COLO668 (cell line): ENCODE data around the gene RSPH3.
A peak's percentile ranks its signal among the peaks of the same experiment; 100 is the strongest.
"Not testable (repeated sequence)": the region's sequence is repeated elsewhere in the genome, so short reads cannot be mapped to it uniquely, and the experiment has no call there.

Source experiments
- DNase-seq: peaks from one replicate; lab custom pipeline; 2025; ENCODE audit not compliant: unreplicated experiment; lab: John Stamatoyannopoulos, UW

Gene RSPH3

GRCh38 chr6:158999666-159000403 lies at the start of gene RSPH3:
Gene RSPH3 (minus strand): TSS chr6:159000202. CDS start chr6:158999550, 652 bp downstream.
- DNase-seq = peak; percentile 94

- no peak for DNase-seq
Measured at GRCh38 chr6:159047891-159048685, 48.1 kb upstream of the RSPH3 start.

- DNase-seq = no peak
Measured at GRCh38 chr6:159045801-159046200, 45.8 kb upstream of the RSPH3 start.

- no peak for DNase-seq
Measured at GRCh38 chr6:159044899-159045727, 45.1 kb upstream of the RSPH3 start, which contains the start of gene TAGAP. Gene TAGAP (minus strand): TSS chr6:159044991. CDS start chr6:159044146, 845 bp downstream.

GRCh38 chr6:159043947-159044346 lies 43.9 kb upstream of the RSPH3 start:
- no peak for DNase-seq

- no peak for DNase-seq
Measured at GRCh38 chr6:159043251-159043650, 43.2 kb upstream of the RSPH3 start.

GRCh38 chr6:159042826-159043181 lies 42.8 kb upstream of the RSPH3 start:
- DNase-seq = no peak

- peak; percentile 48 for DNase-seq
Measured at GRCh38 chr6:159042003-159042825, 42.2 kb upstream of the RSPH3 start.

GRCh38 chr6:159041181-159041580 lies 41.2 kb upstream of the RSPH3 start:
- no peak for DNase-seq

- no peak for DNase-seq
Measured at GRCh38 chr6:159039885-159040258, 39.9 kb upstream of the RSPH3 start.

- no peak for DNase-seq
Measured at GRCh38 chr6:159038914-159039884, 39.2 kb upstream of the RSPH3 start.

GRCh38 chr6:159038318-159038717 lies 38.3 kb upstream of the RSPH3 start:
- DNase-seq = not testable (repeated sequence)

- no peak for DNase-seq
Measured at GRCh38 chr6:159037756-159038290, 37.8 kb upstream of the RSPH3 start.

GRCh38 chr6:159036673-159037072 lies 36.7 kb upstream of the RSPH3 start:
- DNase-seq = no peak

GRCh38 chr6:159035891-159036290 lies 35.9 kb upstream of the RSPH3 start:
- DNase-seq = no peak

- no peak for DNase-seq
Measured at GRCh38 chr6:159033160-159034049, 33.4 kb upstream of the RSPH3 start.

- no peak for DNase-seq
Measured at GRCh38 chr6:159031846-159032245, 31.8 kb upstream of the RSPH3 start.

- no peak for DNase-seq
Measured at GRCh38 chr6:159030168-159030567, 30.2 kb upstream of the RSPH3 start.
